22Rv1 (cell line): ENCODE measurements around the gene TP53I11.

Source experiments
- ZFX ChIP-seq: fragments of 450-650 bp; IDR thresholded peaks from 2 replicates; pipeline ENCODE4 v1.6.1; 2017; ENCODE audit warnings: antibody characterized with exemption, borderline replicate concordance
- TF ChIP-seq, protein P1 (sequence below): fragments of 450-650 bp; IDR thresholded peaks from 2 replicates; pipeline ENCODE4 v1.5.1; 2017; ENCODE audit warnings: mild to moderate bottlenecking

DNA sequence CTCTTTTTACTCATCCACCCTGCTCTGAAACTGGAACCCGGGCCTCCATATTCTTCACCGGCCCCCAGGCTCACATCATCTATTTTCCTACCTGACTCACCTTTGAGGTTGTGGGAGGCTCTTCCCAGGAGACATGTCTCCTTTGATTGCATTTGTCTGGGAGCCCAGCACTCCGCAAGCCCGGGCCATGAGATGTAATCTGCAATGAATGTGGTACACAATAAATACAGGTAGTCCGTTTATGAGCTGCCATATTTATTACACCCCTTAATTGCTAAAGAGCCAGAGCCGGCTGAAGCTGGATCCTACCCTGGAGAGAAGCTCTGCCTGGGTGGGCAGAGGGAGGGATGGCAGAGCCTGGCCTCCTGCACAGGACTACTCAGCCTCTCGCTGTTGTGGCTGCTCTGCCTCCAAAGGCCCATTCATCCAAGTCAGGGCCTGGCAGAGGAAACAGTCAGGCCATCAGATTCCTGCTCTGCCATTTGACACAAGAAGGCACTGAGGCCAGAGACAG is 49.5 kb downstream of the TP53I11 start:
- TF ChIP-seq, protein P1, sequence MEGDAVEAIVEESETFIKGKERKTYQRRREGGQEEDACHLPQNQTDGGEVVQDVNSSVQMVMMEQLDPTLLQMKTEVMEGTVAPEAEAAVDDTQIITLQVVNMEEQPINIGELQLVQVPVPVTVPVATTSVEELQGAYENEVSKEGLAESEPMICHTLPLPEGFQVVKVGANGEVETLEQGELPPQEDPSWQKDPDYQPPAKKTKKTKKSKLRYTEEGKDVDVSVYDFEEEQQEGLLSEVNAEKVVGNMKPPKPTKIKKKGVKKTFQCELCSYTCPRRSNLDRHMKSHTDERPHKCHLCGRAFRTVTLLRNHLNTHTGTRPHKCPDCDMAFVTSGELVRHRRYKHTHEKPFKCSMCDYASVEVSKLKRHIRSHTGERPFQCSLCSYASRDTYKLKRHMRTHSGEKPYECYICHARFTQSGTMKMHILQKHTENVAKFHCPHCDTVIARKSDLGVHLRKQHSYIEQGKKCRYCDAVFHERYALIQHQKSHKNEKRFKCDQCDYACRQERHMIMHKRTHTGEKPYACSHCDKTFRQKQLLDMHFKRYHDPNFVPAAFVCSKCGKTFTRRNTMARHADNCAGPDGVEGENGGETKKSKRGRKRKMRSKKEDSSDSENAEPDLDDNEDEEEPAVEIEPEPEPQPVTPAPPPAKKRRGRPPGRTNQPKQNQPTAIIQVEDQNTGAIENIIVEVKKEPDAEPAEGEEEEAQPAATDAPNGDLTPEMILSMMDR: no peak
- TF ChIP-seq ZFX: no peak
